Measurements from ENCODE around the gene PRKAG2. TPM values are rescaled to one million over a fixed set of nuclear protein-coding genes. Genes with fewer than 3 reads are reported as not detected.

The PRKAG2 gene
- polyA plus RNA-seq, 3 donors: 29.2 to 59.8 (median 30.9) TPM

- H3K36me3 ChIP-seq (replicated peaks in 1 of 2; ENCODE audit: control insufficient read depth in 1 of 2, insufficient read depth in 2 of 2, low read length in 2 of 2): peaks cover 0 to 12% of the 10 kb centered on the region in 2 donors
- Mint-ChIP-seq H3K9me3 (peaks cover 0 to 4% (median 0%) of the 10 kb centered on the region in 7 donors), H3K27me3 (ENCODE audit: low read depth in 3 of 3) (peaks cover 0 to 3% (median 2%) of the 10 kb centered on the region in 3 donors), H3K27ac (peak overlapping the region; percentile 79 to 96 (median 87)), H3K4me1 (peaks cover 52% of the 10 kb centered on the region), H3K4me3 (peak overlapping the region; percentile 59 to 62), H3K36me3 (peaks cover 37 to 60% of the 10 kb centered on the region in 2 donors)
- H3K27me3 ChIP-seq (ENCODE audit: control insufficient read depth in 2 of 2, insufficient read depth in 2 of 2, low read length in 2 of 2): no peaks in the 10 kb centered on the region
- peaks cover 17% of the 10 kb centered on the region for H3K79me2 ChIP-seq (ENCODE audit: insufficient read depth, low read length)
- 8% methylated on average over 14 of the region's 18 CpGs for WGBS (ENCODE audit: insufficient coverage)
- H3K4me2 ChIP-seq (replicated peaks; ENCODE audit: extremely low read depth, low read length, poor library complexity, severe bottlenecking): peak overlapping the region; percentile 51
- H4K20me1 ChIP-seq (ENCODE audit: insufficient read depth, low read length): peaks cover 94% of the 10 kb centered on the region
- DNase-seq: peak; percentile 53 to 82 (median 61)
- H3K27ac ChIP-seq (ENCODE audit: low read depth in 1 of 2, low read length in 2 of 2): peak overlapping the region; percentile 69 to 71
- H3K4me3 ChIP-seq (replicated peaks in 1 of 3; ENCODE audit: low read depth in 2 of 3, low read length in 3 of 3): peak overlapping the region in 1 of 3 experiments; percentile 33
- intact Hi-C loops (cut with micrococcal nuclease): no loop called here
- no peak for TF ChIP-seq CTCF (IDR thresholded peaks at IDR 0.05)
- H3K9me3 ChIP-seq (replicated peaks in 1 of 2; ENCODE audit: control insufficient read depth in 1 of 2, insufficient read depth in 1 of 2, low read length in 2 of 2): no peaks in the 10 kb centered on the region
- H2AFZ ChIP-seq (ENCODE audit: insufficient read depth, low read depth, low read length, poor library complexity, severe bottlenecking): no peak overlapping the region
- H3K9ac ChIP-seq (ENCODE audit: insufficient read depth, low read length, poor library complexity, severe bottlenecking): peak overlapping the region; percentile 2
- peaks cover 40 to 41% of the 10 kb centered on the region in 2 donors for H3K4me1 ChIP-seq (ENCODE audit: control insufficient read depth in 1 of 2, insufficient read depth in 2 of 2, low read length in 2 of 2)
These were observed 134.0 kb downstream of the PRKAG2 start for GRCh38 chr7:151742713-151743480.

GRCh38 chr7:151741585-151741984 lies 135.3 kb downstream of the PRKAG2 start:
- Histone ChIP-seq H3K9ac (ENCODE audit: insufficient read depth, low read length, poor library complexity, severe bottlenecking) (no peak overlapping the region), H3K4me3 (replicated peaks in 1 of 3; ENCODE audit: low read depth in 2 of 3, low read length in 3 of 3) (no peak overlapping the region), H3K36me3 (replicated peaks in 1 of 2; ENCODE audit: control insufficient read depth in 1 of 2, insufficient read depth in 2 of 2, low read length in 2 of 2) (peaks cover 0 to 7% of the 10 kb centered on the region in 2 donors), H3K27ac (ENCODE audit: low read depth in 1 of 2, low read length in 2 of 2) (no peak overlapping the region), H3K4me1 (ENCODE audit: control insufficient read depth in 1 of 2, insufficient read depth in 2 of 2, low read length in 2 of 2) (peaks cover 40 to 41% of the 10 kb centered on the region in 2 donors), H2AFZ (ENCODE audit: insufficient read depth, low read depth, low read length, poor library complexity, severe bottlenecking) (no peak overlapping the region), H3K9me3 (replicated peaks in 1 of 2; ENCODE audit: control insufficient read depth in 1 of 2, insufficient read depth in 1 of 2, low read length in 2 of 2) (no peaks in the 10 kb centered on the region), H3K27me3 (ENCODE audit: control insufficient read depth in 2 of 2, insufficient read depth in 2 of 2, low read length in 2 of 2) (no peaks in the 10 kb centered on the region), H4K20me1 (ENCODE audit: insufficient read depth, low read length) (peaks cover 93% of the 10 kb centered on the region), H3K79me2 (ENCODE audit: insufficient read depth, low read length) (peaks cover 13% of the 10 kb centered on the region), H3K4me2 (replicated peaks; ENCODE audit: extremely low read depth, low read length, poor library complexity, severe bottlenecking) (no peak overlapping the region)
- Mint-ChIP-seq H3K9me3 (peaks cover 0 to 4% (median 0%) of the 10 kb centered on the region in 7 donors), H3K27me3 (ENCODE audit: low read depth in 3 of 3) (peaks cover 0 to 3% (median 2%) of the 10 kb centered on the region in 3 donors), H3K36me3 (peaks cover 34 to 53% of the 10 kb centered on the region in 2 donors), H3K27ac (peak overlapping the region in 1 of 7 donors; percentile 84), H3K4me1 (peaks cover 47% of the 10 kb centered on the region), H3K4me3 (no peak overlapping the region)
- no CpG with 5 or more reads among the region's 7 CpGs for WGBS (ENCODE audit: insufficient coverage)
- intact Hi-C loops (cut with micrococcal nuclease): no loop called here
- DNase-seq: no peak
- no peak for TF ChIP-seq CTCF (IDR thresholded peaks at IDR 0.05)
